Measurements from ENCODE around the gene DAP.

Gene DAP

GRCh38 chr5:10731913-10732312 lies 29.1 kb downstream of the DAP start:
- no peak overlapping the region for H3K4me3 ChIP-seq (ENCODE audit: low read depth, low read length)
- TF ChIP-seq CTCF (IDR thresholded peaks at IDR 0.05; ENCODE audit: low read depth, low read length, missing control alignments) = no peak
- in situ Hi-C loops (cut with HindIII; ENCODE audit: low sequenced_read_pairs) = no loop called here
- no peak for DNase-seq (ENCODE audit: low read depth)

- in situ Hi-C loops (cut with HindIII; ENCODE audit: low sequenced_read_pairs) = no loop called here
- TF ChIP-seq CTCF (IDR thresholded peaks at IDR 0.05; ENCODE audit: low read depth, low read length, missing control alignments) = no peak
- H3K4me3 ChIP-seq (ENCODE audit: low read depth, low read length) = no peak overlapping the region
- no peak for DNase-seq (ENCODE audit: low read depth)
Measured at GRCh38 chr5:10730043-10730351, 31.0 kb downstream of the DAP start.

GRCh38 chr5:10729320-10730042 lies 31.6 kb downstream of the DAP start:
- in situ Hi-C loops (cut with HindIII; ENCODE audit: low sequenced_read_pairs) = no loop called here
- no peak for TF ChIP-seq CTCF (IDR thresholded peaks at IDR 0.05; ENCODE audit: low read depth, low read length, missing control alignments)
- no peak overlapping the region for H3K4me3 ChIP-seq (ENCODE audit: low read depth, low read length)
- DNase-seq (ENCODE audit: low read depth) = no peak

GRCh38 chr5:10728679-10729078 lies 32.4 kb downstream of the DAP start:
- DNase-seq (ENCODE audit: low read depth) = no peak
- no peak for TF ChIP-seq CTCF (IDR thresholded peaks at IDR 0.05; ENCODE audit: low read depth, low read length, missing control alignments)
- H3K4me3 ChIP-seq (ENCODE audit: low read depth, low read length) = no peak overlapping the region
- in situ Hi-C loops (cut with HindIII; ENCODE audit: low sequenced_read_pairs) = no loop called here

GRCh38 chr5:10727861-10728260 lies 33.2 kb downstream of the DAP start:
- TF ChIP-seq CTCF (IDR thresholded peaks at IDR 0.05; ENCODE audit: low read depth, low read length, missing control alignments) = no peak
- no peak for DNase-seq (ENCODE audit: low read depth)
- in situ Hi-C loops (cut with HindIII; ENCODE audit: low sequenced_read_pairs) = no loop called here
- no peak overlapping the region for H3K4me3 ChIP-seq (ENCODE audit: low read depth, low read length)

GRCh38 chr5:10726913-10727517 lies 34.0 kb downstream of the DAP start:
- no peak overlapping the region for H3K4me3 ChIP-seq (ENCODE audit: low read depth, low read length)
- no peak for DNase-seq (ENCODE audit: low read depth)
- TF ChIP-seq CTCF (IDR thresholded peaks at IDR 0.05; ENCODE audit: low read depth, low read length, missing control alignments) = no peak
- in situ Hi-C loops (cut with HindIII; ENCODE audit: low sequenced_read_pairs) = no loop called here
